ELR (cell line): Measurements from ENCODE around the gene FAM234B.

Source experiments
- DNase-seq: peaks from one replicate; pipeline ENCODE4 v3.0.0-alpha.2; 2015; ENCODE audit warnings: low read depth

Gene FAM234B

GRCh38 chr12:13044002-13044905 lies at the start of gene FAM234B:
Gene FAM234B, plus strand, starts transcription at chr12:13044381. Its CDS starts 23 bp downstream, at chr12:13044404.
- DNase-seq, result peak; percentile 75

GRCh38 chr12:12995088-12995487 lies 49.1 kb upstream of the FAM234B start:
- no peak for DNase-seq

GRCh38 chr12:12996209-12996608 lies 48.0 kb upstream of the FAM234B start:
- no peak for DNase-seq

DNA sequence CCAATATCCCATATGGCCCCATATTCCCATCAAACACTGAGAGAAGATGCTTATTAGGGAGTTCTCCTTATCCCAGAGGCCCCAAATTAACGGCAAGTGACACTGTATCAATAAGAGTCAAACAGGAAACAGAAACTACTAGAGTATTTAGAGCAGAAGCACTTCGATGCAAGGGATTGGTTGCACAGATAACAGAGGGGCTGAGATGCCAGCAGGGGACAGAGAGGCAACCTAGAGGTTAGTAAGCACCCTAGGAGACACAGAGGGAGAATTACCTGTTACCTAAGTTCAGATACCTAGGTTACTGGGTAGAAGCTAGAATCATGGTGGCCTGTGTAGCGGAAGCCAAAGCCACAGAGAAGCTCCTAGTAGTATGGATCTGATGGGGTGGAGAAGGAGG lies 47.0 kb upstream of the FAM234B start:
- DNase-seq, result no peak

- no peak for DNase-seq
These were observed 46.4 kb upstream of the FAM234B start for GRCh38 chr12:12997734-12998133.

GRCh38 chr12:12998248-12998647 lies 45.9 kb upstream of the FAM234B start:
- no peak for DNase-seq

- peak; percentile 58 for DNase-seq
These were observed 44.8 kb upstream of the FAM234B start for GRCh38 chr12:12999271-12999958.

GRCh38 chr12:12999959-13000615 lies 44.1 kb upstream of the FAM234B start, which contains the start of gene HEBP1:
Gene HEBP1, minus strand, starts transcription at chr12:13000265. Its CDS starts 151 bp downstream, at chr12:13000114.
- peak; percentile 93 for DNase-seq

DNA sequence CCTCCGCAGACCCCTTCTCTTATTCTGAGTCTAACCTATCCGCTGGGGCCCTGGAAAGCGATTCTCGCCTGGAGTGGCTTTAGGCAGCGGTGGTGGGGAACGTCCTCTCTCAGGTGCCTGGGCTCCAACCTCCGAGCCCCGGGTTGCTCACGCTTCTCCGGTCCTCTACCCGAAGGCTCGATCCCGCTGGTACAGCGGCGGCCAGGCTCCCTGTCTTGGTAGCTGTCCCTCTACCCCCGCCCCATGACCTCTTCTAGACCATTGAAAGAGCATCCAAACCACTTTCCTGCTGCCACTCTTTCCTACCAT lies 43.6 kb upstream of the FAM234B start:
- DNase-seq, result peak; percentile 64

GRCh38 chr12:13000925-13001774 lies 43.0 kb upstream of the FAM234B start:
- peak; percentile 73 for DNase-seq

GRCh38 chr12:13001775-13002040 lies 42.5 kb upstream of the FAM234B start:
- no peak for DNase-seq

DNA sequence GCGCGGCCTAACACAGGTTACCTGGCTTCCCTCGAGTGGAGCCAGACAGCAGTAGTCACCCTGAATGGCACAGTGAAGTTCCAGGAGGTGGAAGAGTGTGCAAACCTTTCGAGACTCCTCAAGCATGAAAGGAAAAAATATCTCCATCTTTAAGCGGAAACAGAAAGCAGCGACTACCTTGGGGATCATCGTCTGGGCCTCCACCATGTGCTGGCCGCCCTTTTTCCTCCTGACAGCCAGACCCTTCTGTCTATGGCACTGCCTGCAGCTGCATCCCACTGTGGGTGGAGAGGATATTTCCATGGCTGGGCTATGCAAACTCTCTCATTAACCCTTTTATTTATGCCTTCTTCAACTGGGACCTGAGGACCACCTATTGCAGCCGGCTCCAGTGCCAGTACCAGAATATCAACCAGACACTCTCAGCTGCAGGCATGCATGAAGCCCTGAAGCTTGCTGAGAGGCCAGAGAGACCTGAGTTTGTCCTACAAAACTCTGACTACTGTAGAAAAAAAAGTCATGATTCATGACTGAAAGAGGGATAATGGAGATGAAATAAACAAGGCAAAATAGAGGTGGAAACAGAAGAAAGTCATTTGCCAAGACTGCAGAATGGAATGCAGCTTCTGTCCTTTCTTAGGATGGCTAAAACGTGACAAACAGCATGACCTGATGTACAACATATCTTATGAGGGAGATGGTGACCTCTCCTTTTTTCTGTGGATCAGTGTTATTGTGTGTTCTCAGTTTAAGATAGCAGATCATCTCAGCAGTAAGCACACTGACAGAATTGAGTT lies 41.7 kb upstream of the FAM234B start:
- peak; percentile 37 for DNase-seq

DNA sequence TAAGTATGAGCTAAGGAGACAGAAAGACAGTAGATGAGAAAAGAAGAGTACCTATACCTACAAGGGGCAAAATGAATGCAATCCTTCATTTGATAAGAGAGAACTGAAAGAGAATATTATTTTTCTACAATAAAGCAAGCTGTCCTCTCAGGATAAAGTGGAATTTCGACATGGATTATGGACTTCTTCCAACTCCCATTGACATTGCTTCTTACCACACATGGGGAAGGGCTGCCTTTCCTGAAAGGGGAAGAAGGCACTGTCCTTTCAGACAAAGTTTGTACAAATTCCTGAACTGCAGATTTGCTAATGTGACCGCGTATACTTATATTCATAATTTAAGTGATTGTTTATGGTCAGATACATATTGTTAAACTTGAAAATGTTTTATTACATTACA lies 39.8 kb upstream of the FAM234B start:
- DNase-seq, result no peak

DNA sequence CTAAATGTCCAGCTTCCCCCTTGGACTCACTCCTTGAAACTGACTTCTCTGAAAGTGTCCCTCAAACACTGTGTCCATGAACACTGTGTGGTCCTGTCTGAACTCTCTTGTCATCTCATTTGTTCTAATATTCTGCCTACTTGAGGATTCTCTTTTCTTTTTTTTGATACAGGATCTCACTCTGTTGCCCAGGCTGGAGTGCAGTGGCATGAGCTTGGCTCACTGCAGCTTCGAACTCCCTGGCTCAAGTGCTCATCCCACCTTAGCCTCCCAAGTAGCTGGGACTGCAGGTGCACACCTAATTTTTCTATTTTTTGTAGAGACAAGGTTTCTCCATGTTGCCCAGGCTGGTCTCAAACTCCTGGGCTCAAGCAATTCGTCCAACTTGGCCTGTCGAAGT lies 39.2 kb upstream of the FAM234B start:
- DNase-seq, result no peak

DNA sequence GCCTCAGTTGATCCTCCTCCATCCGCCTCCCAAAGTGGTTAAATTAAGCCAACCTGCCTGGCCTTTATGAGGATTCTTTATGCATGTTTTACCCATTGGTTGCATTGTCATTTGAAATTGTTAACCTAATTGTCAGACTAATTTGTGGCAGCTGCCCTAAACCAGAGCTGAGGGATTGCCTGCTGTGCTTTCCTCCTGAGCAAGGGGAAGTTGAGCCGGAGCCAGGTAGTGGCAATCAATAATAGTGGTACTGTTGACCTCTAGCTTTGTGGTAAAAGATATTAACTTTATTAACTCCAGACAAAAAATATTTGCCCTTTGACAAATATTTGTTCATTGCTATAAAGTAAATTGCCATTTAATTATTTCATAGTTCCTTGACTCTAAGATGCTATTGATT lies 38.5 kb upstream of the FAM234B start:
- no peak for DNase-seq

DNA sequence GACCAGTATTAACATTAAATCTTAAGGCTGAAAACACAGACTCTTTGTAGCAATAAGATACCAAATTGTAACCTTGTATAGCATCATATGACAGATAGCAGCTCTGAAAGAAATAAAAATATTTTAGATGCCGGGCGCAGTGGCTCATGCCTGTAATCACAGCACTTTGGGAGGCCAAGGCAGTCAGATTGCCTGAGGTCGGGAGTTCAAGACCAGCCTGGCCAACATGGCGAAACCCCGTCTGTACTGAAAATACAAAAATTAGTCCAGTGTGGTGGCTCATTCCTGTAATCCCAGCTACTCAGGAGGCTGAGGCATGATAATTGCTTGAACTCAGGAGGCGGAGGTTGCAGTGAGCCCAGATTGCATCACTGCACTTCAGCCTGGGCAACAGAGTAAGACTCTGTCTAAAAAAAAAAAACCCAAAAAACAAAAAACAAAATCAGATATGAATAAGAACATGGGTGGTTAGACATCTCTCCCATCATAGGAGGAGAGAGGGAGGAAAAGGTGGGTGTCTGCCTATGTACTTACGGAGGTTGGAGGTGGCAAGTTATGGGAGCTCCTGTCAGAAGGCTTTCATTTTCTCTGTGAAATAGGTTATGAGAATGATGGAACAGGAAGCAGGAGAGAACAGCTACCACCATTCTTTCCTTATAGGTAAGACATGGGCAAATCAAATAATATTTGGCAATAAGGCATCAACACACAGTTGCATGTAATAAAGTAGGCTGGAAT lies 36.5 kb upstream of the FAM234B start:
- no peak for DNase-seq

GRCh38 chr12:13008741-13009380 lies 35.3 kb upstream of the FAM234B start:
- peak; percentile 30 for DNase-seq

DNA sequence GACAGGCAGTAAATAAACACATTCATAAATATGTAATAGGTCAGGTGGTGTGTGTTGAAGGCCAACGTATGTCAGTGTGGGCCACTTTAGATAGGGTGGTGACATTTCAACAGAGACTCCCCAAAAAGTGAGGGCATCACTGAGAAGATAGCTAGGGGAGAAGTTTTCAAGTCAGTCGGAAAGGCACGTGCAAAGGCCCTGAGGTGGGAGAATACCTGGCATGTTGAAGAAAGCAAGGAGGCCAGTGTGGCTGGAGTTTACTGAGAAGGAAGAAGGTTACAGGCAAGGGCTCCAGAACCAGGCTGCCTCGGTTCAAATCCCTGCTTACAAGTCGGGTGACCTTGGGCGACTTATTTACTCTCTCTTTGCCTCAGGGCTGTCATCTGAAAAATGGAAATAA lies 33.1 kb upstream of the FAM234B start:
- no peak for DNase-seq

- DNase-seq, result no peak
These were observed 21.3 kb upstream of the FAM234B start for GRCh38 chr12:13022851-13023271.
